GM12878 (cell line): ENCODE data around the gene SLC6A12. TPM values are rescaled to one million over a fixed set of nuclear protein-coding genes. Genes with fewer than 3 reads are reported as not detected.

Experiments
- ATAC-seq: fragments of 200-7000 bp; cut with Tn5 transposase; 3 replicates; pipeline ENCODE4 v1.9.1; 2020; ENCODE audit warnings: mild to moderate bottlenecking, moderate library complexity
- BruUV-seq: library from RNA; stranded (reverse); fragments of 400-500 nt; replicated peaks from 2 replicates; lab custom pipeline; 2021; lab: Mats Ljungman, UMichigan
- CTCF ChIA-PET: fragments of 300-600 bp; sonication (Branson Sonifier 250); formaldehyde crosslinking; extraction: SDS; loops from one replicate; lab custom pipeline; 2021; ENCODE audit warnings: inconsistent platforms; lab: Yijun Ruan, JAX
- POLR2A ChIA-PET: fragments of 350-600 bp; formaldehyde crosslinking; extraction: SDS; loops from one replicate; lab custom pipeline; 2021; ENCODE audit warnings: inconsistent platforms; lab: Charles Lee
- RAD21 ChIA-PET: fragments of 300-600 bp; sonication (Branson Sonifier 250); formaldehyde crosslinking; loops from one replicate; lab custom pipeline; 2023; ENCODE audit warnings: antibody characterized with exemption; ENCODE audit not compliant: unreplicated experiment; lab: Charles Lee
- SMC1A ChIA-PET: fragments of 300-600 bp; sonication (Branson Sonifier 250); formaldehyde crosslinking; loops from one replicate; lab custom pipeline; 2023; ENCODE audit not compliant: unreplicated experiment, uncharacterized antibody; lab: Charles Lee
- DNase-seq: peaks from one replicate; pipeline ENCODE4 v3.0.0-alpha.2; 2011; ENCODE audit warnings: low read depth, low spot score
- FAIRE-seq: peaks from 3 replicates; lab custom pipeline; 2011; peaks lifted over from hg19 to GRCh38; lab: Jason Lieb, UNC
- H2AFZ ChIP-seq: 2 replicates; pipeline ENCODE4 v1.6.0; 2011; ENCODE audit warnings: low read depth, low read length, control low read depth; ENCODE audit not compliant: control insufficient read depth
- H3K27ac ChIP-seq: 2 replicates; pipeline ENCODE4 v1.5.1; 2011; ENCODE audit warnings: control low read depth; ENCODE audit not compliant: control insufficient read depth, insufficient read depth
- H3K27me3 ChIP-seq, 2 experiments: replicated peaks in 1 of 2; 2 replicates each; pipeline versions ENCODE4 v1.6.0 to v1.6.1; 2011; ENCODE audit warnings: low read length in 1 of 2; ENCODE audit not compliant: control insufficient read depth in 2 of 2, insufficient read depth in 2 of 2
- H3K36me3 ChIP-seq, 2 experiments: 2 replicates each; pipeline ENCODE4 v1.5.1; 2011; ENCODE audit warnings: low read length in 1 of 2; ENCODE audit not compliant: control insufficient read depth in 2 of 2, insufficient read depth in 2 of 2
- H3K4me1 ChIP-seq: 2 replicates; pipeline ENCODE4 v1.6.1; 2011; ENCODE audit warnings: mild to moderate bottlenecking, low read length, moderate library complexity, mixed read lengths; ENCODE audit not compliant: control insufficient read depth, insufficient read depth
- H3K4me2 ChIP-seq: 2 replicates; pipeline ENCODE4 v1.6.0; 2011; ENCODE audit warnings: control low read depth; ENCODE audit not compliant: control insufficient read depth, insufficient read depth
- H3K4me3 ChIP-seq: fragments of 200-600 bp; sonication (generic); 2 replicates; pipeline ENCODE4 v1.5.1; 2016
- H3K79me2 ChIP-seq: 2 replicates; pipeline ENCODE4 v1.6.0; 2011; ENCODE audit warnings: low read length; ENCODE audit not compliant: control insufficient read depth, insufficient read depth
- H3K9ac ChIP-seq: 2 replicates; pipeline ENCODE4 v1.8.0; 2011; ENCODE audit warnings: low read length, control low read depth, mixed read lengths; ENCODE audit not compliant: control insufficient read depth, insufficient read depth
- H3K9me3 ChIP-seq: replicated peaks from 3 replicates; pipeline ENCODE4 v1.5.1; 2011; ENCODE audit warnings: mild to moderate bottlenecking, low read length; ENCODE audit not compliant: control insufficient read depth, insufficient read depth
- H4K20me1 ChIP-seq: 2 replicates; pipeline ENCODE4 v1.6.0; 2011; ENCODE audit not compliant: control insufficient read depth, insufficient read depth
- BCLAF1 ChIP-seq: fragments of 450-650 bp; IDR thresholded peaks from 2 replicates; pipeline ENCODE4 v1.6.1; 2017; ENCODE audit warnings: antibody characterized with exemption, mild to moderate bottlenecking, moderate library complexity
- CEBPB ChIP-seq, 2 experiments: fragments of 150-350 bp in 1 of 2; IDR thresholded peaks; 2 replicates each; pipeline ENCODE4 v1.6.1; 2012 to 2014; ENCODE audit warnings: low read depth in 2 of 2, low read length in 2 of 2, borderline replicate concordance in 1 of 2, inconsistent platforms in 1 of 2
- ELK1 ChIP-seq: IDR thresholded peaks from 2 replicates; pipeline ENCODE4 v1.6.1; 2012; ENCODE audit warnings: low read depth, low read length, improper control_type of control experiment
- IRF5 ChIP-seq: fragments of 450-650 bp; IDR thresholded peaks from 2 replicates; pipeline ENCODE4 v1.6.1; 2017; ENCODE audit warnings: borderline replicate concordance
- MLLT1 ChIP-seq: fragments of 450-650 bp; IDR thresholded peaks from 2 replicates; pipeline ENCODE4 v1.6.1; 2016; ENCODE audit warnings: mild to moderate bottlenecking
- MYC ChIP-seq: IDR thresholded peaks from 2 replicates; pipeline ENCODE4 v1.6.1; 2011; ENCODE audit warnings: mild to moderate bottlenecking, low read length, moderate library complexity, inconsistent platforms; ENCODE audit not compliant: insufficient read depth, insufficient replicate concordance, insufficient read length, severe bottlenecking
- NFIC ChIP-seq: IDR thresholded peaks from 2 replicates; pipeline ENCODE4 v1.6.1; 2012; ENCODE audit warnings: low read depth, mild to moderate bottlenecking, inconsistent platforms, low read length, moderate library complexity
- PBX3 ChIP-seq: IDR thresholded peaks from 2 replicates; pipeline ENCODE4 v1.6.1; 2011; ENCODE audit warnings: mild to moderate bottlenecking, low read depth, low read length, moderate library complexity; ENCODE audit not compliant: insufficient replicate concordance
- WRNIP1 ChIP-seq: IDR thresholded peaks from 2 replicates; pipeline ENCODE4 v1.6.1; 2011; ENCODE audit warnings: low read depth, low read length, improper control_type of control experiment, borderline replicate concordance
- ZBTB11 ChIP-seq: fragments of 450-650 bp; formaldehyde crosslinking; IDR thresholded peaks from 2 replicates; pipeline ENCODE4 v1.5.0; 2022; ENCODE audit warnings: mild to moderate bottlenecking, missing genetic modification characterization
- WGBS: methylation state at CpG from one replicate; pipeline ENCODE4 v1.1.6; 2016; ENCODE audit warnings: low lambda C conversion rate; ENCODE audit not compliant: insufficient replicate concordance, insufficient coverage; ENCODE audit errors: missing lambda C conversion rate; 5-methylcytosine and 5-hydroxymethylcytosine counted together
- in situ Hi-C: fragments of 300-500 bp; cut with MboI; formaldehyde crosslinking; loops from 9 replicates; pipeline ENCODE4 v1.14.3; 2018; ENCODE audit warnings: mixed read lengths
- intact Hi-C: fragments of 100-400 bp; cut with micrococcal nuclease; formaldehyde crosslinking; loops from one replicate; pipeline ENCODE4 v1.14.2; 2022; ENCODE audit not compliant: unreplicated experiment
- polyA plus RNA-seq, 11 experiments: library from polyadenylated mRNA; depleted of rRNA in 4 of 11; unstranded in 6 of 11; stranded (reverse) in 5 of 11; fragments of >200 nt; fragmentation: Nextera tagmentation in 4 of 11; fragmentation: Illumina TruSeq in 1 of 11; extraction: Ambion mirVana in 4 of 11; extraction: Trizol in 1 of 11; gene quantifications; 1 replicate in 1 of 11; 2 replicates in 10 of 11; pipeline versions ENCODE4 v1.2.1 to v1.2.3, GENCODE V29; 2011 to 2016; ENCODE audit warnings: inconsistent platforms in 2 of 11, missing spikeins in 2 of 11, low read depth in 1 of 11
- total RNA-seq, 4 experiments: library from RNA; depleted of rRNA in 3 of 4; stranded (reverse); fragments of >200 nt in 3 of 4; fragmentation: Illumina TruSeq in 1 of 4; extraction: Trizol in 1 of 4; gene quantifications; 2 replicates each; pipeline versions ENCODE4 v1.2.1 to v1.2.3, GENCODE V29; 2013 to 2021

The SLC6A12 gene
- total and polyA plus RNA-seq, 10 of the 15 experiments (the other 5 are each of a cell fraction or from before 2014, with no cell fraction given): 0.06 to 0.11 (median 0.07) TPM; not detected in 7

- H3K36me3 ChIP-seq: no peaks in the 10 kb centered on the region
- peaks cover 8% of the 10 kb centered on the region for H3K4me1 ChIP-seq
- ChIA-PET POLR2A (no interaction called here), SMC1A (interaction anchor here (1.1 kb wide), 1 partner anchor 10 kb away, joined by 3 read pairs; no protein-coding TSS in a partner anchor), RAD21 (no interaction called here), CTCF (interaction anchor here (1.1 to 2.6 kb wide), 2 partner anchors 12 to 25 kb away, joined by 5 to 6 read pairs; no protein-coding TSS in a partner anchor)
- 6% methylated on average over 7 of the region's 7 CpGs for WGBS
- no peak overlapping the region for H3K9ac ChIP-seq
- DNase-seq (no peak), ATAC-seq (no peak), FAIRE-seq (no peak)
- H3K79me2 ChIP-seq: no peaks in the 10 kb centered on the region
- intact Hi-C loops (no loop called here), in situ Hi-C loops (no loop called here)
- H4K20me1 ChIP-seq: no peaks in the 10 kb centered on the region
- H3K4me3 ChIP-seq: no peak overlapping the region
- H3K27me3 ChIP-seq: no peaks in the 10 kb centered on the region; a peak in 1 of 4 replicates
- no peak overlapping the region for H3K27ac ChIP-seq
- no peaks in the 10 kb centered on the region for H3K9me3 ChIP-seq
- no peak overlapping the region for H3K4me2 ChIP-seq
- H2AFZ ChIP-seq: no peak overlapping the region
- no TSS peak for BruUV-seq
- no peak for TF ChIP-seq MYC
- no peak for TF ChIP-seq PBX3
- TF ChIP-seq IRF5: no peak
- no peak for TF ChIP-seq CEBPB (IDR thresholded peaks at IDR 0.05; ENCODE audit: borderline replicate concordance in 1 of 2, low read depth in 2 of 2, low read length in 2 of 2)
- no peak for TF ChIP-seq ELK1
- TF ChIP-seq NFIC: no peak
- no peak for TF ChIP-seq ZBTB11 (CRISPR knock-in tag)
- TF ChIP-seq BCLAF1: no peak
- no peak for TF ChIP-seq WRNIP1
- no peak for TF ChIP-seq MLLT1
Observed at GRCh38 chr12:164207-164606, 49.8 kb downstream of the SLC6A12 start.
